SK-N-SH (cell line): Measurements from ENCODE around the gene BMPR1A. TPM values are rescaled to one million over a fixed set of nuclear protein-coding genes. Genes with fewer than 3 reads are reported as not detected.

Experiments used
- CTCF ChIA-PET: fragments of 300-600, 350-600 bp; formaldehyde crosslinking; extraction: SDS; loops from one replicate; lab custom pipeline; 2021; lab: Yijun Ruan, JAX
- POLR2A ChIA-PET: fragments of 350-600 bp; sonication (Branson Sonifier 250); formaldehyde crosslinking; extraction: SDS; loops from one replicate; lab custom pipeline; 2020; ENCODE audit warnings: antibody characterized with exemption, inconsistent platforms; lab: Yijun Ruan, JAX
- DNase-seq: peaks from one replicate; pipeline ENCODE4 v3.0.0; 2012
- H2AFZ ChIP-seq: fragments of 200-600 bp; sonication (generic); 2 replicates; pipeline ENCODE4 v1.8.1; 2016; ENCODE audit warnings: antibody characterized with exemption, mild to moderate bottlenecking, low read depth
- H3F3A ChIP-seq: fragments of 200-600 bp; sonication (generic); replicated peaks from 2 replicates; pipeline ENCODE3; 2016; ENCODE audit warnings: antibody characterized with exemption, mild to moderate bottlenecking; ENCODE audit not compliant: insufficient read depth
- H3K27ac ChIP-seq, 2 experiments: fragments of 200-500 bp in 1 of 2; fragments of 200-600 bp in 1 of 2; sonication (Bioruptor generic) in 1 of 2; sonication (generic), shearing (Covaris generic) in 1 of 2; 2 replicates each; pipeline versions ENCODE4 v1.5.1 to v1.6.1; 2014 to 2016; ENCODE audit warnings: low read depth in 2 of 2, inconsistent platforms in 1 of 2, low read length in 1 of 2, mild to moderate bottlenecking in 1 of 2, mixed read lengths in 1 of 2
- H3K27me3 ChIP-seq: fragments of 200-600 bp; sonication (generic), shearing (Covaris generic); 2 replicates; pipeline ENCODE4 v1.6.1; 2016; ENCODE audit warnings: mixed run types; ENCODE audit not compliant: insufficient read depth
- H3K36me3 ChIP-seq, 2 experiments: fragments of 200-500 bp in 1 of 2; fragments of 200-600 bp in 1 of 2; sonication (Bioruptor generic) in 1 of 2; sonication (generic) in 1 of 2; replicated peaks in 1 of 2; 2 replicates each; pipeline versions ENCODE3 to v1.5.1; 2014 to 2016; ENCODE audit warnings: low read length in 1 of 2, mild to moderate bottlenecking in 1 of 2; ENCODE audit not compliant: insufficient read depth in 2 of 2, control insufficient read depth in 1 of 2
- H3K4me1 ChIP-seq, 2 experiments: fragments of 200-500 bp in 1 of 2; fragments of 200-600 bp in 1 of 2; sonication (Bioruptor generic) in 1 of 2; sonication (generic), shearing (Covaris generic) in 1 of 2; 2 replicates each; pipeline versions ENCODE4 v1.5.1 to v1.6.1; 2014 to 2016; ENCODE audit warnings: low read depth in 1 of 2, low read length in 1 of 2, mixed run types in 1 of 2; ENCODE audit not compliant: insufficient read depth in 2 of 2, control insufficient read depth in 1 of 2
- H3K4me2 ChIP-seq: fragments of 200-600 bp; sonication (generic), shearing (Covaris generic); 2 replicates; pipeline ENCODE4 v1.6.1; 2017; ENCODE audit warnings: mixed run types
- H3K4me3 ChIP-seq, 2 experiments: fragments of 200-500 bp in 1 of 2; fragments of 200-600 bp in 1 of 2; sonication (Bioruptor generic) in 1 of 2; sonication (generic), shearing (Covaris generic) in 1 of 2; 2 replicates each; pipeline versions ENCODE4 v1.5.1 to v1.8.1; 2014 to 2016; ENCODE audit warnings: low read depth in 2 of 2, inconsistent platforms in 1 of 2, low read length in 1 of 2, mild to moderate bottlenecking in 1 of 2, mixed read lengths in 1 of 2, moderate library complexity in 1 of 2
- H3K79me2 ChIP-seq: fragments of 200-600 bp; sonication (generic); 2 replicates; pipeline ENCODE4 v1.8.1; 2017; ENCODE audit warnings: mild to moderate bottlenecking; ENCODE audit not compliant: insufficient read depth
- H3K9ac ChIP-seq: fragments of 200-600 bp; sonication (generic); 2 replicates; pipeline ENCODE4 v1.6.1; 2017; ENCODE audit warnings: mixed run types
- H3K9me2 ChIP-seq: fragments of 200-600 bp; sonication (generic); 2 replicates; pipeline ENCODE4 v1.6.1; 2017; ENCODE audit warnings: mixed run types
- H3K9me3 ChIP-seq: fragments of 200-600 bp; sonication (generic); 2 replicates; pipeline ENCODE4 v1.6.1; 2017; ENCODE audit warnings: mixed run types, mild to moderate bottlenecking, moderate library complexity
- H4K20me1 ChIP-seq: fragments of 200-600 bp; sonication (generic); 2 replicates; pipeline ENCODE4 v1.6.1; 2017; ENCODE audit warnings: mild to moderate bottlenecking, mixed run types; ENCODE audit not compliant: insufficient read depth
- EP300 ChIP-seq, 2 experiments: IDR thresholded peaks; 2 replicates each; pipeline versions ENCODE4 v1.4.0 to v1.6.1; 2012; ENCODE audit warnings: borderline replicate concordance in 1 of 2, low read depth in 1 of 2, low read length in 1 of 2
- JUND ChIP-seq: IDR thresholded peaks from 2 replicates; pipeline ENCODE4 v1.4.0; 2012
- MEF2A ChIP-seq: IDR thresholded peaks from 2 replicates; pipeline ENCODE4 v1.4.0; 2012; ENCODE audit warnings: low read depth, borderline replicate concordance
- MXI1 ChIP-seq: IDR thresholded peaks from 2 replicates; pipeline ENCODE4 v1.6.1; 2012; ENCODE audit warnings: mild to moderate bottlenecking, low read depth, low read length, improper control_type of control experiment
- POLR2AphosphoS5 ChIP-seq: IDR thresholded peaks from 2 replicates; pipeline ENCODE4 v1.6.1; 2012; ENCODE audit warnings: low read depth, low read length
- RAD21 ChIP-seq: IDR thresholded peaks from 2 replicates; pipeline ENCODE4 v1.6.1; 2012; ENCODE audit warnings: mild to moderate bottlenecking, low read length
- TAF1 ChIP-seq: IDR thresholded peaks from 2 replicates; pipeline ENCODE4 v1.6.1; 2012; ENCODE audit warnings: low read depth, mild to moderate bottlenecking, low read length, moderate library complexity, borderline replicate concordance
- TEAD4 ChIP-seq: IDR thresholded peaks from 2 replicates; pipeline ENCODE4 v1.4.0; 2012; ENCODE audit warnings: mild to moderate bottlenecking, borderline replicate concordance; ENCODE audit not compliant: insufficient read depth
- YY1 ChIP-seq: IDR thresholded peaks from 2 replicates; pipeline ENCODE4 v1.4.0; 2012; ENCODE audit warnings: low read depth, mild to moderate bottlenecking
- whole genome bisulfite sequencing: methylation state at CpG from one replicate; pipeline ENCODE4 v1.1.6; 2017; ENCODE audit warnings: low lambda C conversion rate; 5-methylcytosine and 5-hydroxymethylcytosine counted together
- polyA plus RNA-seq, 3 experiments: library from polyadenylated mRNA; depleted of rRNA; stranded (reverse); fragments of >200 nt; gene quantifications; 2 replicates each; pipeline ENCODE4 v1.2.3, GENCODE V29; 2012
- TF ChIP-seq, protein P1 (sequence below): IDR thresholded peaks from 2 replicates; pipeline ENCODE4 v1.4.0; 2012; ENCODE audit warnings: low read depth, borderline replicate concordance
- TF ChIP-seq, protein P2 (sequence below): IDR thresholded peaks from 2 replicates; pipeline ENCODE4; 2012
- TF ChIP-seq, protein P3 (sequence below): fragments of 150-350 bp; IDR thresholded peaks from 2 replicates; pipeline ENCODE4 v1.6.1; 2016; ENCODE audit warnings: mild to moderate bottlenecking, low read depth, low read length

The BMPR1A gene
- polyA plus RNA-seq, 1 of the 3 experiments (the other 2 are of a cell fraction): 12.7 TPM

DNA sequence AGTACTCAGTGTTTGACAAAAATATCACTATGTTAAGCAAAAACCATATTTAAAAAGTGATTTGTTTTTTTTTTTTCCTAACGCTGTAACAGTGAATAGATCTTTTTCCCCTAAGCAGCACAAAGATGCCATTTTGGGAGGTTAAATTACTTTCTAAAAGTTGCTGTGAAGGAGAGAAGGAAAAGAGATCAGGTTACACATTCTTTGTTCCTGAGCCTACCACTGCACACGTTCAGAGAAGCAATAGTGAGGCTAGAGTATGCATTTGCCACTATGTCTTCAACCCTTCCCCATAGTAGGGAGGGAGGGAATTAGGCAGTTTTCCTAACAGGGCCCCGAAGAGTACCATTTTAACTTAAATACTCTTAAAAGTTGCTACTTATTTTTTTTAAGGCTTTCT lies 38.9 kb downstream of the BMPR1A start:
- Histone ChIP-seq H3K27ac (peak overlapping the region; percentile 56 to 79; a peak in 3 of 4 replicates), H3K36me3 (peaks cover 0 to 2% of the 10 kb centered on the region in 2 experiments), H3K4me1 (peaks cover 3 to 36% of the 10 kb centered on the region in 2 experiments; a peak in 3 of 4 replicates), H3K4me3 (no peak overlapping the region), H3K9me2 (no peaks in the 10 kb centered on the region), H3F3A (peaks cover 26% of the 10 kb centered on the region), H3K9me3 (no peaks in the 10 kb centered on the region), H3K9ac (peak overlapping the region; percentile 53; the same call in 1 of the 2 replicates), H3K27me3 (no peaks in the 10 kb centered on the region), H4K20me1 (peaks cover 15% of the 10 kb centered on the region), H2AFZ (peak overlapping the region; percentile 44; the same call in 1 of the 2 replicates), H3K4me2 (peak overlapping the region; percentile 17; the same call in 1 of the 2 replicates), H3K79me2 (peaks cover 96% of the 10 kb centered on the region)
- POLR2A ChIA-PET: no interaction called here
- peak; percentile 12 for DNase-seq
- CTCF ChIA-PET: interaction anchor here (0.7 kb wide), 1 partner anchor 25 kb away, joined by 3 read pairs; no protein-coding TSS in a partner anchor
- TF ChIP-seq, protein P1, sequence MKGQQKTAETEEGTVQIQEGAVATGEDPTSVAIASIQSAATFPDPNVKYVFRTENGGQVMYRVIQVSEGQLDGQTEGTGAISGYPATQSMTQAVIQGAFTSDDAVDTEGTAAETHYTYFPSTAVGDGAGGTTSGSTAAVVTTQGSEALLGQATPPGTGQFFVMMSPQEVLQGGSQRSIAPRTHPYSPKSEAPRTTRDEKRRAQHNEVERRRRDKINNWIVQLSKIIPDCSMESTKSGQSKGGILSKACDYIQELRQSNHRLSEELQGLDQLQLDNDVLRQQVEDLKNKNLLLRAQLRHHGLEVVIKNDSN: no peak
- no peak for TF ChIP-seq TAF1
- TF ChIP-seq, protein P2, sequence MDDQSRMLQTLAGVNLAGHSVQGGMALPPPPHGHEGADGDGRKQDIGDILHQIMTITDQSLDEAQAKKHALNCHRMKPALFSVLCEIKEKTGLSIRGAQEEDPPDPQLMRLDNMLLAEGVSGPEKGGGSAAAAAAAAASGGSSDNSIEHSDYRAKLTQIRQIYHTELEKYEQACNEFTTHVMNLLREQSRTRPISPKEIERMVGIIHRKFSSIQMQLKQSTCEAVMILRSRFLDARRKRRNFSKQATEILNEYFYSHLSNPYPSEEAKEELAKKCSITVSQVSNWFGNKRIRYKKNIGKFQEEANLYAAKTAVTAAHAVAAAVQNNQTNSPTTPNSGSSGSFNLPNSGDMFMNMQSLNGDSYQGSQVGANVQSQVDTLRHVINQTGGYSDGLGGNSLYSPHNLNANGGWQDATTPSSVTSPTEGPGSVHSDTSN: 0 out of 2 replicates have a peak, but pooled peaks have one; percentile 18
- 0 out of 2 replicates have a peak, but pooled peaks have one; percentile 29 for TF ChIP-seq TEAD4
- TF ChIP-seq YY1: peak; percentile 39; the same call in 1 of the 2 replicates
- TF ChIP-seq EP300 (IDR thresholded peaks at IDR 0.05; ENCODE audit: borderline replicate concordance in 1 of 2, low read depth in 1 of 2, low read length in 1 of 2): 0 out of 4 replicates have a peak, but pooled peaks of 1 of the 2 experiments have one; percentile 31
- WGBS: 21% methylated on average over 3 of the region's 3 CpGs

DNA sequence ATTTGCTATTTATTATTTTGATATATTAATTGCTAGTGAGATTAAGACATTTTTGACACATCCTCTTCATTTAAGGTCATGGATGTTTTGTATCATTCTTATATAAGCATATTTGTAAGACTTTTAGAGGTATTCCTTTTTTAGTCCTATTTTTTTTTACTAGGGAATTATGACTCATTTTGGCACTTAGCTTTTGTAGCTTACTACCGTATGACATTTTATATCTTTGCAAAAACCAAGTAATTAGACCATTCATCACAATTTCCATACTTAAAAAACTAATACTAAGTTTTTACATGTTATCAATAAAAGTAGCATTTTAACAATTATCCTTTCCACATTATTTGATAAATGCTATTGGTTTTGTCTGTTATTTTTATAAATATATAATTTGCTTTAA lies 41.6 kb downstream of the BMPR1A start:
- CTCF ChIA-PET: no interaction called here
- Histone ChIP-seq H2AFZ (no peak overlapping the region), H3K4me2 (peak overlapping the region; percentile 67; the same call in 1 of the 2 replicates), H3K27me3 (no peaks in the 10 kb centered on the region), H3K4me3 (no peak overlapping the region)
- TF ChIP-seq TEAD4: no peak
- TF ChIP-seq, all 33 proteins: peak for 0
- POLR2A ChIA-PET: no interaction called here
- no peak for DNase-seq
- Histone ChIP-seq H4K20me1 (peaks cover 10% of the 10 kb centered on the region), H3K36me3 (no peaks in the 10 kb centered on the region), H3K9ac (no peak overlapping the region; the same call in 1 of the 2 replicates), H3K79me2 (peaks cover 98% of the 10 kb centered on the region), H3F3A (peaks cover 35% of the 10 kb centered on the region), H3K27ac (peak overlapping the region; percentile 51 to 55; a peak in 3 of 4 replicates), H3K9me3 (no peaks in the 10 kb centered on the region), H3K4me1 (peaks cover 3 to 35% of the 10 kb centered on the region in 2 experiments), H3K9me2 (no peaks in the 10 kb centered on the region)
- 26% methylated on average over 1 of the region's 1 CpG for WGBS

DNA sequence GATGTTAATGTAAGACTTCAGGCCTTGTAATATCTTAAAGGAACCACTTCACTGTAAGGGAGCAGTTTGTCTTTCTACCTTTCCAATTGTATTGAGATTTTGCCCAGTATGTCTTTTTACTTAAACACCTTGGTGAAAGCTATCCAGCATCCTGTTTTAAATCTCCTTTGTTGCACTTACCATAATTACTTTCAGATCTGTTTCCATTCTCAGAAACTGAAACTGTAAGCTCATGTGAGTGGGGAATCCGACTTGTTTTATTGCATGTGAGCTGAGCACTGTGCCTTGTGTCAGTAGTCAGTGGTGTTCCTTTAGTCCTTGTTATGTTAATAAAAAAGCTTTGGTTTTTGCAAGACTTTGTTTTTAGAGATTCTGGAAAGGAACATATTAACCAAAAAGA lies 42.2 kb downstream of the BMPR1A start:
- POLR2A ChIA-PET: no interaction called here
- Histone ChIP-seq H3K4me3 (no peak overlapping the region), H3F3A (peaks cover 41% of the 10 kb centered on the region), H3K9me3 (no peaks in the 10 kb centered on the region), H3K79me2 (peaks cover 98% of the 10 kb centered on the region), H3K9ac (peak overlapping the region; percentile 13; the same call in 1 of the 2 replicates), H2AFZ (no peak overlapping the region), H3K27me3 (no peaks in the 10 kb centered on the region), H4K20me1 (peaks cover 16% of the 10 kb centered on the region), H3K36me3 (no peaks in the 10 kb centered on the region), H3K9me2 (no peaks in the 10 kb centered on the region), H3K4me2 (peak overlapping the region; percentile 67), H3K27ac (peak overlapping the region; percentile 51 to 55; a peak in 3 of 4 replicates), H3K4me1 (peaks cover 3 to 41% of the 10 kb centered on the region in 2 experiments)
- CTCF ChIA-PET: no interaction called here
- 35% methylated on average over 1 of the region's 1 CpG for WGBS
- TF ChIP-seq JUND (no peak), POLR2AphosphoS5 (no peak), MEF2A (no peak), TAF1 (no peak), RAD21 (no peak), MXI1 (no peak)
- TF ChIP-seq, protein P3, sequence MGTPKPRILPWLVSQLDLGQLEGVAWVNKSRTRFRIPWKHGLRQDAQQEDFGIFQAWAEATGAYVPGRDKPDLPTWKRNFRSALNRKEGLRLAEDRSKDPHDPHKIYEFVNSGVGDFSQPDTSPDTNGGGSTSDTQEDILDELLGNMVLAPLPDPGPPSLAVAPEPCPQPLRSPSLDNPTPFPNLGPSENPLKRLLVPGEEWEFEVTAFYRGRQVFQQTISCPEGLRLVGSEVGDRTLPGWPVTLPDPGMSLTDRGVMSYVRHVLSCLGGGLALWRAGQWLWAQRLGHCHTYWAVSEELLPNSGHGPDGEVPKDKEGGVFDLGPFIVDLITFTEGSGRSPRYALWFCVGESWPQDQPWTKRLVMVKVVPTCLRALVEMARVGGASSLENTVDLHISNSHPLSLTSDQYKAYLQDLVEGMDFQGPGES: no peak
- no peak for DNase-seq
